Measurements from ENCODE around the gene NAGLU. TPM values are rescaled to one million over a fixed set of nuclear protein-coding genes. Genes with fewer than 3 reads are reported as not detected.

NAGLU gene
- polyA plus RNA-seq, 1 donor (not counting 4 experiments of a cell fraction or from before 2014, with no cell fraction given) = 6.9 TPM

DNA sequence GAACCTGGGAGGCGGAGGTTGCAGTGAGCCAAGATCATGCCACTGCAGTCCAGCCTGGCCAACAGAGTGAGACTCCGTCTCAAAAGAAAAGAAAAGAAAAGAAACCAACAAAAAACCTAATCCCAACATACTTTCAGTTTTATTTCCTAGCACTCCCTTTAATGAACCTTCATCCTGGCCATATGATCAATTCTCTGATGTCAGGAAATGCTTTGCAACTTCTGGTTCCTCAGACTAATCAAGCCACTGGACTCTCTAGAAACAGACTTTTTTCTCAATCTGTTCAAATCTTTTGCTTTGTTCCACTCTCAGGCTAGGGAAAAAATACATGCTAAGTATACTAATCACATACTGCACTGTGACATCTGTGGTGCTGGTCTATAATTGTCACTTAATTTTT, 54.8 kb downstream of the NAGLU start:
- Histone ChIP-seq H3K9me1 (ENCODE audit: control insufficient read depth, extremely low read depth, insufficient read depth, low read length) (no peaks in the 10 kb centered on the region), H3K36me3 (ENCODE audit: control insufficient read depth in 2 of 2, extremely low read depth in 1 of 2, insufficient read depth in 2 of 2, low read length in 2 of 2) (peaks cover 10 to 11% of the 10 kb centered on the region in 2 experiments), H3K27ac (ENCODE audit: control insufficient read depth, insufficient read depth, low read length) (no peak overlapping the region), H3K27me3 (ENCODE audit: control insufficient read depth, extremely low read depth, insufficient read depth, low read length) (no peaks in the 10 kb centered on the region), H3K9ac (ENCODE audit: control insufficient read depth, extremely low read depth, insufficient read depth, low read length) (no peak overlapping the region), H3K4me2 (ENCODE audit: control insufficient read depth, extremely low read depth, insufficient read depth, low read depth, low read length) (no peak overlapping the region), H4K20me1 (ENCODE audit: control insufficient read depth, extremely low read depth, insufficient read depth, low read length) (no peaks in the 10 kb centered on the region), H3K9me3 (ENCODE audit: control insufficient read depth, low read depth, low read length) (no peaks in the 10 kb centered on the region), H3K4me1 (ENCODE audit: control insufficient read depth, extremely low read depth, insufficient read depth, low read length) (peaks cover 24% of the 10 kb centered on the region), H3K79me2 (ENCODE audit: control insufficient read depth, insufficient read depth, low read length) (peaks cover 2% of the 10 kb centered on the region), H3K4me3 (ENCODE audit: control insufficient read depth in 2 of 3, extremely low read depth in 1 of 3, insufficient read depth in 2 of 3, low read depth in 1 of 3, low read length in 3 of 3) (no peak overlapping the region), H2AFZ (ENCODE audit: control insufficient read depth, low read length) (no peak overlapping the region)
- dilution Hi-C loops (cut with MboI; ENCODE audit: extremely low pct_ligation_motif_present, low sequenced_read_pairs) = no loop called here
- FAIRE-seq (no peak), DNase-seq (ENCODE audit: low read depth, low spot score) (no peak)
- no peak for TF ChIP-seq EZH2 (IDR thresholded peaks at IDR 0.05; ENCODE audit: low read length)
- TF ChIP-seq, protein P1, sequence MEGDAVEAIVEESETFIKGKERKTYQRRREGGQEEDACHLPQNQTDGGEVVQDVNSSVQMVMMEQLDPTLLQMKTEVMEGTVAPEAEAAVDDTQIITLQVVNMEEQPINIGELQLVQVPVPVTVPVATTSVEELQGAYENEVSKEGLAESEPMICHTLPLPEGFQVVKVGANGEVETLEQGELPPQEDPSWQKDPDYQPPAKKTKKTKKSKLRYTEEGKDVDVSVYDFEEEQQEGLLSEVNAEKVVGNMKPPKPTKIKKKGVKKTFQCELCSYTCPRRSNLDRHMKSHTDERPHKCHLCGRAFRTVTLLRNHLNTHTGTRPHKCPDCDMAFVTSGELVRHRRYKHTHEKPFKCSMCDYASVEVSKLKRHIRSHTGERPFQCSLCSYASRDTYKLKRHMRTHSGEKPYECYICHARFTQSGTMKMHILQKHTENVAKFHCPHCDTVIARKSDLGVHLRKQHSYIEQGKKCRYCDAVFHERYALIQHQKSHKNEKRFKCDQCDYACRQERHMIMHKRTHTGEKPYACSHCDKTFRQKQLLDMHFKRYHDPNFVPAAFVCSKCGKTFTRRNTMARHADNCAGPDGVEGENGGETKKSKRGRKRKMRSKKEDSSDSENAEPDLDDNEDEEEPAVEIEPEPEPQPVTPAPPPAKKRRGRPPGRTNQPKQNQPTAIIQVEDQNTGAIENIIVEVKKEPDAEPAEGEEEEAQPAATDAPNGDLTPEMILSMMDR (optimal IDR thresholded peaks at IDR 0.05 in 1 of 3, IDR thresholded peaks at IDR 0.05 in 1 of 3, conservative IDR thresholded peaks at IDR 0.05 in 1 of 3; ENCODE audit: extremely low read depth in 1 of 3, insufficient read depth in 2 of 3, low read length in 3 of 3) = no peak

DNA sequence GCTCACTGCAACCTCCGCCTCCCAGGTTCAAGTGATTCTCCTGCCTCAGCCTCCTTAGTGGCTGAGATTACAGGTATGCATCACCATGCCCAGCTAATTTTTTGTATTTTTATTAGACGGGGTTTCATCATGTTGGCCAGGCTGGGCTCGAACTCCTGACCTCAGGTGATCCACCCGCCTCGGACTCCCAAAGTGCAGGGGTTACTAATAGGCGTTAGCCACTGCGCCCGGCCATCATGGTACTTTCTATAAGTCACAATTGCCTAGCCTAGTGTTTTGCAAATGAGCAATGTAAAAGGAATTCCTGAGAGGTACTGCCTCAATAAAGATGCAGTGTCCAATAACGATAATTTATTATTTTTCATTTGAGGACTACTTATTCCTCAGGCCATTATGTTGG, 55.4 kb downstream of the NAGLU start:
- no peak for TF ChIP-seq EZH2 (IDR thresholded peaks at IDR 0.05; ENCODE audit: low read length)
- TF ChIP-seq, protein P1 (optimal IDR thresholded peaks at IDR 0.05 in 1 of 3, IDR thresholded peaks at IDR 0.05 in 1 of 3, conservative IDR thresholded peaks at IDR 0.05 in 1 of 3; ENCODE audit: extremely low read depth in 1 of 3, insufficient read depth in 2 of 3, low read length in 3 of 3) = no peak
- FAIRE-seq (no peak), DNase-seq (ENCODE audit: low read depth, low spot score) (no peak)
- Histone ChIP-seq H3K4me2 (ENCODE audit: control insufficient read depth, extremely low read depth, insufficient read depth, low read depth, low read length) (no peak overlapping the region), H3K9me3 (ENCODE audit: control insufficient read depth, low read depth, low read length) (no peaks in the 10 kb centered on the region), H3K9ac (ENCODE audit: control insufficient read depth, extremely low read depth, insufficient read depth, low read length) (no peak overlapping the region), H3K27ac (ENCODE audit: control insufficient read depth, insufficient read depth, low read length) (no peak overlapping the region), H2AFZ (ENCODE audit: control insufficient read depth, low read length) (no peak overlapping the region), H4K20me1 (ENCODE audit: control insufficient read depth, extremely low read depth, insufficient read depth, low read length) (no peaks in the 10 kb centered on the region), H3K36me3 (ENCODE audit: control insufficient read depth in 2 of 2, extremely low read depth in 1 of 2, insufficient read depth in 2 of 2, low read length in 2 of 2) (peaks cover 8 to 10% of the 10 kb centered on the region in 2 experiments), H3K79me2 (ENCODE audit: control insufficient read depth, insufficient read depth, low read length) (peaks cover 2% of the 10 kb centered on the region), H3K9me1 (ENCODE audit: control insufficient read depth, extremely low read depth, insufficient read depth, low read length) (no peaks in the 10 kb centered on the region), H3K4me1 (ENCODE audit: control insufficient read depth, extremely low read depth, insufficient read depth, low read length) (peaks cover 19% of the 10 kb centered on the region), H3K4me3 (ENCODE audit: control insufficient read depth in 2 of 3, extremely low read depth in 1 of 3, insufficient read depth in 2 of 3, low read depth in 1 of 3, low read length in 3 of 3) (no peak overlapping the region), H3K27me3 (ENCODE audit: control insufficient read depth, extremely low read depth, insufficient read depth, low read length) (no peaks in the 10 kb centered on the region)
- dilution Hi-C loops (cut with MboI; ENCODE audit: extremely low pct_ligation_motif_present, low sequenced_read_pairs) = no loop called here

Small RNAs within 50 kb of the gene (small RNA-seq; reads per million reads assigned to genes)
- 0 to 0.75 (median 0.33) reads per million in 3 experiments for gene MIR548AT (ENCODE audit: insufficient read length in 3 of 3, low read depth in 3 of 3, low replicate concordance in 1 of 3)

Other genes starting within 250 kb of the NAGLU start
- gene STAT5A, start 247.7 kb upstream of the NAGLU start, polyA plus RNA-seq = 0.28 to 0.53 TPM (median 0.51 TPM) in 3 replicates
- 30.6 to 55.8 TPM (median 37.4 TPM) in 3 replicates for gene STAT3, start 147.8 kb upstream of the NAGLU start, polyA plus RNA-seq
- gene CAVIN1, start 113.0 kb upstream of the NAGLU start, polyA plus RNA-seq = 172 to 237 TPM (median 190 TPM) in 3 replicates
- gene ATP6V0A1, start 77.4 kb upstream of the NAGLU start, polyA plus RNA-seq = 24.0 to 43.7 TPM (median 41.9 TPM) in 3 replicates
- 3.6 to 14.7 TPM (median 5.3 TPM) in 3 replicates for gene HSD17B1, start 16.7 kb downstream of the NAGLU start, polyA plus RNA-seq
- 25.9 to 49.8 TPM (median 26.2 TPM) in 3 replicates for gene COASY, start 25.9 kb downstream of the NAGLU start, polyA plus RNA-seq
- 39.2 to 45.1 TPM (median 39.5 TPM) in 3 replicates for gene MLX, start 30.9 kb downstream of the NAGLU start, polyA plus RNA-seq
- gene PSMC3IP, start 41.5 kb downstream of the NAGLU start, polyA plus RNA-seq = 2.4 to 7.8 TPM (median 7.7 TPM) in 3 replicates
- 25.2 to 49.5 TPM (median 32.5 TPM) in 3 replicates for gene RETREG3, start 73.1 kb downstream of the NAGLU start, polyA plus RNA-seq
- gene TUBG1, start 73.4 kb downstream of the NAGLU start, polyA plus RNA-seq = 35.1 to 141 TPM (median 54.8 TPM) in 3 replicates
- 13.5 to 17.8 TPM (median 14.5 TPM) in 3 replicates for gene TUBG2, start 123.0 kb downstream of the NAGLU start, polyA plus RNA-seq
- gene PLEKHH3, start 140.8 kb downstream of the NAGLU start, polyA plus RNA-seq = 3.1 to 10.7 TPM (median 4.9 TPM) in 3 replicates
- gene CCR10, start 145.6 kb downstream of the NAGLU start, polyA plus RNA-seq = 0.02 to 0.05 TPM (median 0.03 TPM) in 3 replicates
- 0.46 to 2.0 TPM (median 0.71 TPM) in 3 replicates for gene CNTNAP1, start 146.3 kb downstream of the NAGLU start, polyA plus RNA-seq
- gene EZH1, start 208.8 kb downstream of the NAGLU start, polyA plus RNA-seq = 13.6 to 18.4 TPM (median 18.3 TPM) in 3 replicates
- gene RAMP2, start 225.0 kb downstream of the NAGLU start, polyA plus RNA-seq = 0.19 TPM in 1 of 3 replicates, not detected in the others
- 122 to 141 TPM (median 133 TPM) in 3 replicates for gene VPS25, start 237.2 kb downstream of the NAGLU start, polyA plus RNA-seq
- gene WNK4, start 244.4 kb downstream of the NAGLU start, polyA plus RNA-seq = 0.03 to 0.10 TPM (median 0.04 TPM) in 3 replicates

Measured in keratinocyte (primary cell).